PC-9 (cell line): Measurements from ENCODE around the gene GNMT. TPM values are rescaled to one million over a fixed set of nuclear protein-coding genes. Genes with fewer than 3 reads are reported as not detected.

Source experiments
- BruUV-seq: library from RNA; stranded (reverse); fragments of 400-500 nt; replicated peaks from 2 replicates; lab custom pipeline; 2021; lab: Mats Ljungman, UMichigan
- CTCF ChIA-PET: fragments of 300-600 bp; sonication (Branson Sonifier 250); formaldehyde crosslinking; loops from one replicate; lab custom pipeline; 2022; ENCODE audit warnings: antibody characterized with exemption; lab: Charles Lee
- POLR2A ChIA-PET: fragments of 300-600 bp; sonication (Branson Sonifier 250); formaldehyde crosslinking; loops from one replicate; lab custom pipeline; 2022; ENCODE audit warnings: antibody characterized with exemption; ENCODE audit not compliant: unreplicated experiment; lab: Charles Lee
- DNase-seq, 2 experiments: peaks; one replicate each; pipeline versions ENCODE4 v3.0.0 to v3.0.0-alpha.2; 2015 to 2022; ENCODE audit warnings: mixed read lengths in 1 of 2
- H2AFZ ChIP-seq: fragments of 200-600 bp; sonication (generic); 2 replicates; pipeline ENCODE4 v1.8.1; 2017; ENCODE audit warnings: antibody characterized with exemption
- H3F3A ChIP-seq: fragments of 200-600 bp; sonication (generic); 2 replicates; pipeline ENCODE4 v1.8.1; 2017; ENCODE audit warnings: antibody characterized with exemption, mild to moderate bottlenecking, low read depth; ENCODE audit not compliant: insufficient read depth
- H3K27ac ChIP-seq: fragments of 200-600 bp; sonication (generic); 2 replicates; pipeline ENCODE4 v1.6.1; 2016; ENCODE audit warnings: mixed run types
- H3K27me3 ChIP-seq: fragments of 200-600 bp; sonication (generic); 2 replicates; pipeline ENCODE4 v1.6.1; 2016; ENCODE audit warnings: low read depth, mixed run types; ENCODE audit not compliant: insufficient read depth
- H3K36me3 ChIP-seq: fragments of 200-600 bp; sonication (generic); 2 replicates; pipeline ENCODE4 v1.6.1; 2016; ENCODE audit warnings: low read depth, mixed run types
- H3K4me1 ChIP-seq: fragments of 200-600 bp; sonication (generic); replicated peaks from 2 replicates; pipeline ENCODE4 v1.6.1; 2016; ENCODE audit warnings: mixed run types; ENCODE audit not compliant: insufficient read depth
- H3K4me2 ChIP-seq: fragments of 200-600 bp; sonication (generic); 2 replicates; pipeline ENCODE4 v1.6.1; 2017; ENCODE audit warnings: mixed run types
- H3K4me3 ChIP-seq: fragments of 200-600 bp; sonication (generic); 2 replicates; pipeline ENCODE4 v1.6.1; 2016; ENCODE audit warnings: mixed run types
- H3K79me2 ChIP-seq: fragments of 200-600 bp; sonication (generic); 2 replicates; pipeline ENCODE4 v1.6.1; 2017; ENCODE audit warnings: low read depth, mixed run types
- H3K9me2 ChIP-seq: fragments of 200-600 bp; sonication (generic); 2 replicates; pipeline ENCODE4 v1.8.1; 2017; ENCODE audit warnings: mild to moderate bottlenecking; ENCODE audit not compliant: insufficient read depth
- H3K9me3 ChIP-seq: fragments of 200-600 bp; sonication (generic); 2 replicates; pipeline ENCODE4 v1.8.1; 2016; ENCODE audit warnings: low read depth; ENCODE audit not compliant: insufficient read depth
- H4K20me1 ChIP-seq: fragments of 200-600 bp; sonication (generic); 2 replicates; pipeline ENCODE4 v1.8.1; 2017; ENCODE audit not compliant: insufficient read depth
- CTCF ChIP-seq: fragments of 200-600 bp; sonication (generic); conservative IDR thresholded peaks from 2 replicates; pipeline ENCODE4 v1.6.1; 2017; ENCODE audit warnings: mixed run types, antibody characterized with exemption, mild to moderate bottlenecking, moderate library complexity
- EZH2 ChIP-seq: fragments of 200-600 bp; sonication (generic); IDR thresholded peaks from 2 replicates; pipeline ENCODE4 v1.8.0; 2017; ENCODE audit warnings: antibody characterized with exemption, low read depth
- intact Hi-C: fragments of 100-400 bp; cut with micrococcal nuclease; formaldehyde crosslinking; loops from one replicate; pipeline ENCODE4 v1.10.0; 2022; ENCODE audit not compliant: unreplicated experiment
- total RNA-seq: library from RNA; stranded (reverse); gene quantifications from 2 replicates; pipeline ENCODE4 v1.2.3, GENCODE V29; 2021

Gene GNMT
- total RNA-seq, 1 experiment from 2014 or later: 0.57 TPM

- H3K27me3 ChIP-seq: no peaks in the 10 kb centered on the region
- H3K4me2 ChIP-seq: peak within 1 kb of the TSS; percentile 96
- H3K4me1 ChIP-seq: peaks cover 17% of the 10 kb centered on the region; the same call in 1 of the 2 replicates
- H3K4me3 ChIP-seq: peak within 1 kb of the TSS; percentile 60
- H3K36me3 ChIP-seq: no peaks in the 10 kb centered on the region
- DNase-seq: peak; percentile 96
- TF ChIP-seq CTCF (no peak), EZH2 (no peak)
- H2AFZ ChIP-seq: peak within 1 kb of the TSS; percentile 79
- no TSS peak for BruUV-seq
- ChIA-PET CTCF (interaction anchor here (0.7 to 1.0 kb wide), 2 partner anchors 27 to 63 kb away, joined by 3 to 5 read pairs; no protein-coding TSS in a partner anchor), POLR2A (interaction anchor here (0.5 to 1.6 kb wide), 17 partner anchors 13 to 1089 kb away, joined by 3 to 14 read pairs (median 4); partner anchors contain the start of genes CNPY3, CUL7, KLC4 and KLHDC3)
- H3F3A ChIP-seq: peaks cover 11% of the 10 kb centered on the region; the same call in 1 of the 2 replicates
- no peaks in the 10 kb centered on the region for H3K9me2 ChIP-seq
- intact Hi-C loops: no loop called here
- no peaks in the 10 kb centered on the region for H4K20me1 ChIP-seq
- H3K27ac ChIP-seq: no peak within 1 kb of the TSS
- no peaks in the 10 kb centered on the region for H3K9me3 ChIP-seq
- peaks cover 11% of the 10 kb centered on the region; the same call in 1 of the 2 replicates for H3K79me2 ChIP-seq
Observed at GRCh38 chr6:42984001-42984923, 23.7 kb downstream of the GNMT start, which contains the start of gene PPP2R5D. TSS of gene PPP2R5D (plus strand) at chr6:42984570. CDS start at chr6:42984678, 108 bp downstream.

GRCh38 chr6:42984924-42985475, 24.4 kb downstream of the GNMT start:
- POLR2A ChIA-PET: interaction anchor here (0.5 to 1.6 kb wide), 8 partner anchors 14 to 1090 kb away, joined by 3 to 14 read pairs (median 5); partner anchors contain the start of genes CNPY3, KLC4, KLHDC3 and MEA1

More at GRCh38 chr6:42984924-42985475, 24.4 kb downstream of the GNMT start:
- intact Hi-C loops: no loop called here
- H3K36me3 ChIP-seq: no peaks in the 10 kb centered on the region
- peak overlapping the region; percentile 79 for H2AFZ ChIP-seq
- H3F3A ChIP-seq: peaks cover 3% of the 10 kb centered on the region; the same call in 1 of the 2 replicates
- H3K4me3 ChIP-seq: peak overlapping the region; percentile 60
- H3K4me1 ChIP-seq: peaks cover 12% of the 10 kb centered on the region; the same call in 1 of the 2 replicates
- BruUV-seq: no TSS peak
- peaks cover 11% of the 10 kb centered on the region; the same call in 1 of the 2 replicates for H3K79me2 ChIP-seq
- H3K9me2 ChIP-seq: no peaks in the 10 kb centered on the region
- H3K27me3 ChIP-seq: no peaks in the 10 kb centered on the region
- H3K27ac ChIP-seq: no peak overlapping the region
- no peaks in the 10 kb centered on the region for H3K9me3 ChIP-seq
- no peak for TF ChIP-seq EZH2
- no peak for TF ChIP-seq CTCF
- DNase-seq: no peak
- H3K4me2 ChIP-seq: peak overlapping the region; percentile 96
- CTCF ChIA-PET: no interaction called here
- no peaks in the 10 kb centered on the region for H4K20me1 ChIP-seq
